ENCODE results near the gene HRH4. TPM values are rescaled to one million over a fixed set of nuclear protein-coding genes. Genes with fewer than 3 reads are reported as not detected.

HRH4 gene, protein sequence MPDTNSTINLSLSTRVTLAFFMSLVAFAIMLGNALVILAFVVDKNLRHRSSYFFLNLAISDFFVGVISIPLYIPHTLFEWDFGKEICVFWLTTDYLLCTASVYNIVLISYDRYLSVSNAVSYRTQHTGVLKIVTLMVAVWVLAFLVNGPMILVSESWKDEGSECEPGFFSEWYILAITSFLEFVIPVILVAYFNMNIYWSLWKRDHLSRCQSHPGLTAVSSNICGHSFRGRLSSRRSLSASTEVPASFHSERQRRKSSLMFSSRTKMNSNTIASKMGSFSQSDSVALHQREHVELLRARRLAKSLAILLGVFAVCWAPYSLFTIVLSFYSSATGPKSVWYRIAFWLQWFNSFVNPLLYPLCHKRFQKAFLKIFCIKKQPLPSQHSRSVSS
- under 1 TPM; 0.06 to 0.32 (median 0.10) TPM for total RNA-seq
- long read RNA-seq = 0 reads

DNA sequence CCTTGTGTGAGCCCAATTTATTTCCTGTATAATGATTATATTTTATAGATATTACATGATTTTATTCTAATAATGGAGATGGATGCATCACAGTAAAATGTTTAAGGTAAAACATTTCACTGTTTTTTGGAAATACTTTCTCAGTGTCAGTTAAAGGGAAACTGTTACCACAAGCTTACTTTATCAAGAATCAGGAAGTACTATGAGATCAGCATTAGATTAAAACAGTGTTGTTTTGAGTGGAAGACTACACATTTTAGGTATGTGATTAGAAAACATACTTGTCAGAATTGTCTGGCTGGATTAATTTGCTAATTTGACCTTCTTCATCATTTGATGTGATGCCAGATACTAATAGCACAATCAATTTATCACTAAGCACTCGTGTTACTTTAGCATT is at the start of gene HRH4:
Gene HRH4, plus strand, starts transcription at position 250 of the 400 bp plus-strand sequence. Its CDS starts 92 bp downstream, at position 342.
- Histone ChIP-seq H3K27ac (no peak within 1 kb of the TSS), H3K4me1 (no peaks in the 10 kb centered on the region), H3K9me3 (no peaks in the 10 kb centered on the region), H3K4me3 (no peak within 1 kb of the TSS), H3K27me3 (no peaks in the 10 kb centered on the region), H3K36me3 (no peaks in the 10 kb centered on the region)
- ATAC-seq (no peak), DNase-seq (no peak)
- WGBS (ENCODE audit: insufficient coverage, low coverage, low lambda C conversion rate, missing lambda C conversion rate) = 50% methylated on average over 1 of the region's 1 CpG
- TF ChIP-seq CTCF (IDR thresholded peaks at IDR 0.05) (no peak), POLR2A (IDR thresholded peaks at IDR 0.05) (no peak)
- intact Hi-C loops (cut with DNase I) = no loop called here

GRCh38 chr18:24413148-24413547 is 47.3 kb upstream of the HRH4 start:
- 35% methylated on average over 2 of the region's 2 CpGs for WGBS (ENCODE audit: insufficient coverage, low coverage, low lambda C conversion rate, missing lambda C conversion rate)
- Histone ChIP-seq H3K27ac (no peak overlapping the region), H3K27me3 (no peaks in the 10 kb centered on the region), H3K4me1 (no peaks in the 10 kb centered on the region), H3K36me3 (no peaks in the 10 kb centered on the region), H3K9me3 (no peaks in the 10 kb centered on the region), H3K4me3 (no peak overlapping the region)
- ATAC-seq = peak in 1 of 4 donors; percentile 78
- TF ChIP-seq POLR2A (IDR thresholded peaks at IDR 0.05) (no peak), CTCF (IDR thresholded peaks at IDR 0.05) (peak; percentile 4 to 19 (median 10))
- intact Hi-C loops (cut with DNase I) = no loop called here
- DNase-seq = no peak

- Histone ChIP-seq H3K4me1 (no peaks in the 10 kb centered on the region), H3K27me3 (no peaks in the 10 kb centered on the region), H3K4me3 (no peak overlapping the region), H3K36me3 (no peaks in the 10 kb centered on the region), H3K9me3 (no peaks in the 10 kb centered on the region), H3K27ac (no peak overlapping the region)
- WGBS (ENCODE audit: insufficient coverage, low coverage, low lambda C conversion rate, missing lambda C conversion rate) = 49% methylated on average over 2 of the region's 3 CpGs
- intact Hi-C loops (cut with DNase I) = no loop called here
- TF ChIP-seq POLR2A (IDR thresholded peaks at IDR 0.05) (no peak), CTCF (IDR thresholded peaks at IDR 0.05) (no peak)
- no peak for ATAC-seq
- no peak for DNase-seq
Measured at GRCh38 chr18:24414349-24415003, 46.0 kb upstream of the HRH4 start.

GRCh38 chr18:24417480-24417879 is 43.0 kb upstream of the HRH4 start:
- WGBS (ENCODE audit: insufficient coverage, low coverage, low lambda C conversion rate, missing lambda C conversion rate) = 34% methylated on average over 3 of the region's 3 CpGs
- TF ChIP-seq CTCF (IDR thresholded peaks at IDR 0.05) (no peak), POLR2A (IDR thresholded peaks at IDR 0.05) (no peak)

More at GRCh38 chr18:24417480-24417879, 43.0 kb upstream of the HRH4 start:
- H3K36me3 ChIP-seq = no peaks in the 10 kb centered on the region
- no peaks in the 10 kb centered on the region for H3K9me3 ChIP-seq
- H3K27me3 ChIP-seq = peaks cover 0 to 7% of the 10 kb centered on the region in 2 donors
- no peak overlapping the region for H3K27ac ChIP-seq
- intact Hi-C loops (cut with DNase I) = no loop called here
- DNase-seq (no peak), ATAC-seq (no peak)
- no peaks in the 10 kb centered on the region for H3K4me1 ChIP-seq
- no peak overlapping the region for H3K4me3 ChIP-seq
